BLaER1 treated with 17β-estradiol and CSF1 and Interleukin-3, amounts not matched to agents 10 nM and 100 nM (cell line): ENCODE data around the gene CTIF.

Experiments
- H3K27ac ChIP-seq, 11 experiments: shearing (Covaris generic); formaldehyde crosslinking; 2 replicates each; pipeline ENCODE4 v1.8.1; 2022
- H3K27me3 ChIP-seq, 11 experiments: shearing (Covaris generic); formaldehyde crosslinking; 2 replicates each; pipeline ENCODE4 v1.8.1; 2022
- H3K36me3 ChIP-seq, 11 experiments: shearing (Covaris generic); formaldehyde crosslinking; 2 replicates each; pipeline ENCODE4 v1.8.1; 2022
- H3K4me1 ChIP-seq, 10 experiments: shearing (Covaris generic); formaldehyde crosslinking; 2 replicates each; pipeline ENCODE4 v1.8.1; 2022
- H3K4me2 ChIP-seq, 11 experiments: shearing (Covaris generic); formaldehyde crosslinking; 2 replicates each; pipeline ENCODE4 v1.8.1; 2022
- H3K4me3 ChIP-seq, 10 experiments: shearing (Covaris generic); formaldehyde crosslinking; 2 replicates each; pipeline ENCODE4 v1.8.1; 2022
- H3K9ac ChIP-seq, 11 experiments: shearing (Covaris generic); formaldehyde crosslinking; 2 replicates each; pipeline ENCODE4 v1.8.1; 2022
- H3K9me3 ChIP-seq, 11 experiments: shearing (Covaris generic); formaldehyde crosslinking; replicated peaks in 1 of 11; 2 replicates each; pipeline ENCODE4 v1.8.1; 2022
- H4K20me1 ChIP-seq, 11 experiments: shearing (Covaris generic); formaldehyde crosslinking; 2 replicates each; pipeline ENCODE4 v1.8.1; 2022
- Cebpa-rat ChIP-seq, 11 experiments: shearing (Covaris generic); IDR thresholded peaks; 2 replicates each; pipeline ENCODE4 v1.8.1; 2022

The CTIF gene

DNA sequence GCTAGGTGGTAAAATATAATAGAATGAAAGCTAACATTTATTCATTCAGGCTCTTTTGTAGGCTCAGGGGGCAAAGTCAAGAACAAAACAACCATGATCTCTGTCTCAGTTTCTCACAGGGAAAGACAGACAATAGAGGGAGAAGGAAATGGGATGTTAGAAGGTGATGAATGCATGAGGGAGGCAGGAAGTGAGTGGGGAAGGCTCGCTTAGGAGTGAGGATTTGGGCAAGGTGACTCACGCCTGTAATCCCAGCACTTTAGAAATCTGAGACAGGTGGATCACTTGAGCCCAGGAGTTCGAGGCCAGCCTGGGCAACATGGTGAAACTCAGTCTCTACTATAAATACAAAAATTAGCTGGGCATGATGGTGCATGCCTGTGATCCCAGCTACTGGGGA lies 88.4 kb downstream of the CTIF start:
- H3K27me3 ChIP-seq, result no peaks in the 10 kb centered on the region
- no peak overlapping the region for H3K4me3 ChIP-seq
- peaks cover 0 to 16% (median 14%) of the 10 kb centered on the region in 10 experiments; a peak in 13 of 20 replicates for H3K4me1 ChIP-seq
- no peaks in the 10 kb centered on the region for H3K9me3 ChIP-seq
- H3K9ac ChIP-seq, result no peak overlapping the region
- H3K27ac ChIP-seq, result no peak overlapping the region
- peaks cover 0 to 12% (median 4%) of the 10 kb centered on the region in 11 experiments; a peak in 8 of 22 replicates for H4K20me1 ChIP-seq
- no peak overlapping the region for H3K4me2 ChIP-seq
- peaks cover 0 to 56% (median 12%) of the 10 kb centered on the region in 11 experiments; a peak in 13 of 22 replicates for H3K36me3 ChIP-seq
- no peak for TF ChIP-seq Cebpa-rat (IDR thresholded peaks at IDR 0.05)

DNA sequence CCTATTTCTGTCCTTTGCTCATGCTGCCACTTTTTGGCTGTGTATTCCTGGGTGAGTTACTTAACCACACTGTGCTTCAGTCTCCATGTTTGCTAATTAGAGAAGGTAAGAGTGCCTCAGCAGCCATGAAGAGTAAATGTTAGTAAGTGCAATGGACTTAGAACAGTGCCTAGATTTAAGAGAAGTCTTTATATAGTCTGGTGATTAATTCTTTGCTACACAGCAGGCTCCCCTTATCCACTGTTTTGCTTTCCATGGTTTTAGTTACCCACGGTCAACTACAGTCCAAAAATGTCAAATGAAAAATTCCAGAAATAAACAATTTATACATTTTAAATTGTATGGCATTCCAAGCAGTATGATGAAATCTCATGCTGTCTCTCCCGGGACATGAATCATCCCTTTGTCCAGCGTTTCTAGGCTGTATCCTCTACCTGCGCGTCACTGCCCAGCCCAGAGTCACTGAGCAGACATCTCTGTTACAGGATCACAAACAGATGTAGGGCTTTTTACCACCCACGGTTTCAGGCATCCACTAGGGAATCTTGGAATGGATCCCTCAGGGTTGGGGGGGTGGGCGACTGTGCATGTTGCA lies 91.0 kb downstream of the CTIF start:
- Histone ChIP-seq H3K4me1 (no peaks in the 10 kb centered on the region), H3K9ac (no peak overlapping the region), H3K4me2 (no peak overlapping the region), H3K36me3 (peaks cover 0 to 64% (median 14%) of the 10 kb centered on the region in 11 experiments; a peak in 13 of 22 replicates), H4K20me1 (no peaks in the 10 kb centered on the region), H3K27ac (no peak overlapping the region), H3K4me3 (no peak overlapping the region), H3K9me3 (no peaks in the 10 kb centered on the region), H3K27me3 (no peaks in the 10 kb centered on the region)
- no peak for TF ChIP-seq Cebpa-rat (IDR thresholded peaks at IDR 0.05)

DNA sequence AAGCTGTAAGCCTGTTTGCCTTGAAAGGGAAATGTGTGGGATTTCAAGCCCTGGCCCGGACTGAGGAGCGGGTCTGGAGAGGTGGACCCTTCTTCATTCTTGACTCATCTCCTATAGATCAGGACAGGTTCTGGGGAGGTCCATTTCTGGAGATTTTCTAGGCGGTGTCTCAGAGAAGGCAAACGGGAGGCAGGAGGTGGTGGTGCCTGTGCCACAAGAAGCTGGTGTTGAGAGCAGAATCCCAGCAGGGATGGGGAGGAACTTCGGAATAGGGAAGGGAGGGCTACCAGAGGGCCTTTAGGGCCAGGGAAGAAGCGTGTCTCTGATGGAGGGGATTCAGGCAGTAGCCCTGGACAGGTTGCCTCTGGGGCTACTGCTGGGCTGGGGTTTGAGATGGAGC lies 93.0 kb downstream of the CTIF start:
- TF ChIP-seq Cebpa-rat (IDR thresholded peaks at IDR 0.05), result no peak
- no peak overlapping the region for H3K27ac ChIP-seq
- H3K36me3 ChIP-seq, result peaks cover 0 to 64% (median 14%) of the 10 kb centered on the region in 11 experiments; a peak in 13 of 22 replicates
- H3K4me2 ChIP-seq, result no peak overlapping the region
- no peaks in the 10 kb centered on the region; a peak in 1 of 22 replicates for H4K20me1 ChIP-seq
- no peaks in the 10 kb centered on the region for H3K9me3 ChIP-seq
- no peak overlapping the region for H3K9ac ChIP-seq
- H3K27me3 ChIP-seq, result no peaks in the 10 kb centered on the region
- peaks cover 0 to 5% (median 0%) of the 10 kb centered on the region in 10 experiments; a peak in 2 of 20 replicates for H3K4me1 ChIP-seq
- no peak overlapping the region for H3K4me3 ChIP-seq

GRCh38 chr18:48632676-48633257 lies 93.9 kb downstream of the CTIF start:
- H3K36me3 ChIP-seq, result peaks cover 0 to 73% (median 14%) of the 10 kb centered on the region in 11 experiments; a peak in 13 of 22 replicates
- no peaks in the 10 kb centered on the region for H3K9me3 ChIP-seq
- no peaks in the 10 kb centered on the region for H3K27me3 ChIP-seq
- H3K27ac ChIP-seq, result no peak overlapping the region
- no peaks in the 10 kb centered on the region; a peak in 1 of 22 replicates for H4K20me1 ChIP-seq
- H3K4me3 ChIP-seq, result no peak overlapping the region
- TF ChIP-seq Cebpa-rat (IDR thresholded peaks at IDR 0.05), result no peak
- peaks cover 0 to 5% (median 0%) of the 10 kb centered on the region in 10 experiments; a peak in 2 of 20 replicates for H3K4me1 ChIP-seq
- no peak overlapping the region for H3K4me2 ChIP-seq
- no peak overlapping the region for H3K9ac ChIP-seq

DNA sequence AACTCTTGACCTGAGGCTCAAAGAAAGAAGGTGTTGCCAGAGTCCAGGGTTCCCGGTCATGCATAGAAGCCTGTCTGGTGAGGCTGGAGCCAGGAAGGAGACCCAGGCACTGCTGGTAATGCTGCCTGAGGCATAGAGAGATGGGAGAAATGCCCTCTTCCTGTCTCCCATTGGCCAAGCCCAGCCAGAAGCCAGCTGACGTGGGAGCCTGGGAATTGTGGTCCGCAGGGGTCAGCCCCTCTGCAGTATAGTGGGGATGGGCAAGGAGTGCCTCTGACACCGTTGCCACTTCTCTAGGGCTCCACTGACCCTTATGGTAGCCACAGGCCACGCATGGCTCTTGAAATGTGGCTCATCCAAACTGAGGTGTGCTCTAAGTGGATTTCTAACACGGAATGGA lies 95.7 kb downstream of the CTIF start:
- TF ChIP-seq Cebpa-rat (IDR thresholded peaks at IDR 0.05), result no peak
- Histone ChIP-seq H3K36me3 (peaks cover 0 to 75% (median 11%) of the 10 kb centered on the region in 11 experiments; a peak in 14 of 22 replicates), H4K20me1 (no peaks in the 10 kb centered on the region; a peak in 3 of 22 replicates), H3K4me3 (no peak overlapping the region), H3K27ac (no peak overlapping the region), H3K4me1 (peaks cover 0 to 10% (median 0%) of the 10 kb centered on the region in 10 experiments; a peak in 3 of 20 replicates), H3K27me3 (no peaks in the 10 kb centered on the region), H3K9ac (no peak overlapping the region), H3K9me3 (no peaks in the 10 kb centered on the region), H3K4me2 (no peak overlapping the region)

DNA sequence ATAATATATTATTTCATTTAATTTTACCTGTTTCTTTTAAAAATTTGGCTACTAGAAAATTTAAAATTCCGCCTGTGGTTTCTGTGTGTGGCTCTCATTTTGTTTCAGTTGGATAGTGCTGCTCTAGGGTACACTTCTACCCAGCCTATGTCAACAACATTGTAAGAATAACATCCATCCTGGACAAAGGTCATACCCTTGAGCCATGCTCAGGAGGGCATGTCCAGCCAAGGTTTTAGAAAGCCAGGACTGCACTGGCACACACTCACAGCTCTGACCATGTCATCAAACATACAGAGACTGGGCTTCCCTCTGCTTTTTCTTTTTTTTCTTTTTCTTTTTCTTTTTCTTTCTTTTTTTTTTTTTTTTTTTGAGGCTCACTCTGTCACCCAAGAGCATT lies 96.1 kb downstream of the CTIF start:
- H4K20me1 ChIP-seq, result no peaks in the 10 kb centered on the region; a peak in 3 of 22 replicates
- no peaks in the 10 kb centered on the region for H3K27me3 ChIP-seq
- no peak overlapping the region for H3K4me2 ChIP-seq
- no peak for TF ChIP-seq Cebpa-rat (IDR thresholded peaks at IDR 0.05)
- no peak overlapping the region for H3K4me3 ChIP-seq
- H3K9me3 ChIP-seq, result no peaks in the 10 kb centered on the region
- H3K27ac ChIP-seq, result no peak overlapping the region
- peaks cover 0 to 75% (median 11%) of the 10 kb centered on the region in 11 experiments; a peak in 14 of 22 replicates for H3K36me3 ChIP-seq
- no peak overlapping the region for H3K9ac ChIP-seq
- peaks cover 0 to 12% (median 0%) of the 10 kb centered on the region in 10 experiments; a peak in 3 of 20 replicates for H3K4me1 ChIP-seq

- H3K36me3 ChIP-seq, result peaks cover 0 to 81% (median 15%) of the 10 kb centered on the region in 11 experiments; a peak in 14 of 22 replicates
- H3K9ac ChIP-seq, result no peak overlapping the region
- peaks cover 0 to 12% (median 0%) of the 10 kb centered on the region in 10 experiments; a peak in 3 of 20 replicates for H3K4me1 ChIP-seq
- no peaks in the 10 kb centered on the region for H3K27me3 ChIP-seq
- H3K4me2 ChIP-seq, result no peak overlapping the region
- H4K20me1 ChIP-seq, result no peaks in the 10 kb centered on the region; a peak in 3 of 22 replicates
- no peaks in the 10 kb centered on the region for H3K9me3 ChIP-seq
- no peak overlapping the region for H3K27ac ChIP-seq
- no peak overlapping the region for H3K4me3 ChIP-seq
- TF ChIP-seq Cebpa-rat (IDR thresholded peaks at IDR 0.05), result no peak
Observed at GRCh38 chr18:48635806-48636205, 97.0 kb downstream of the CTIF start.

DNA sequence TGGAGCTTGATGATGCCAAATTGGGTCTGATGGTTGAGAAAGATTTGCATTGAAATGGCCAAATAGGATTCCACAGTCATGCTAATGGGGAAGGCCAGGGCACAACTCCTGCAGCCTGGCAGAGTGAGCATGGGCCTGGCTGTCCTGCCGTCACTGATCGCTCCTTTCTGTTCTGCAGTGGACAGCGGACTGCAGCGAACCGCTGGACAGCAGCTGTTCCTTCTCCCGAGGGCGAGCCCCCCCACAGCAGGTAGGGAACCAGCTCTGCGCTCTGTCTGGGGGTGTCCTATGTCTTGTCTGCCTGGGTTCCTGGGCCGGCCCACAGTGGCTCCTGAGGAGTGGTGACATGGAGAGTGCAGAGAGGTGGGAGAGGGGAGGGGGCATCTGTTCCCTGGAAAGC lies 97.6 kb downstream of the CTIF start:
- no peak overlapping the region for H3K27ac ChIP-seq
- H3K4me2 ChIP-seq, result no peak overlapping the region
- no peak overlapping the region for H3K4me3 ChIP-seq
- H3K27me3 ChIP-seq, result no peaks in the 10 kb centered on the region
- no peak overlapping the region for H3K9ac ChIP-seq
- no peaks in the 10 kb centered on the region; a peak in 3 of 22 replicates for H4K20me1 ChIP-seq
- TF ChIP-seq Cebpa-rat (IDR thresholded peaks at IDR 0.05), result no peak
- peaks cover 0 to 81% (median 19%) of the 10 kb centered on the region in 11 experiments; a peak in 15 of 22 replicates for H3K36me3 ChIP-seq
- H3K4me1 ChIP-seq, result peaks cover 0 to 12% (median 0%) of the 10 kb centered on the region in 10 experiments; a peak in 3 of 20 replicates
- no peaks in the 10 kb centered on the region for H3K9me3 ChIP-seq

- Histone ChIP-seq H3K4me1 (peaks cover 0 to 12% (median 0%) of the 10 kb centered on the region in 10 experiments; a peak in 3 of 20 replicates), H3K36me3 (peaks cover 0 to 81% (median 20%) of the 10 kb centered on the region in 11 experiments; a peak in 12 of 22 replicates), H3K4me2 (no peak overlapping the region), H3K4me3 (no peak overlapping the region), H3K27ac (no peak overlapping the region), H3K9ac (no peak overlapping the region), H3K27me3 (no peaks in the 10 kb centered on the region), H4K20me1 (no peaks in the 10 kb centered on the region; a peak in 3 of 22 replicates), H3K9me3 (no peaks in the 10 kb centered on the region)
- no peak for TF ChIP-seq Cebpa-rat (IDR thresholded peaks at IDR 0.05)
Observed at GRCh38 chr18:48637081-48637990, 98.5 kb downstream of the CTIF start.
